ENCODE results near the gene NECAP2.

- TF ChIP-seq CTCF (IDR thresholded peaks at IDR 0.05; ENCODE audit: poor library complexity) (no peak), EZH2 (IDR thresholded peaks at IDR 0.05; ENCODE audit: borderline replicate concordance) (no peak)
Observed at GRCh38 chr1:16410803-16411202, 29.7 kb upstream of the NECAP2 start.

Data from hepatocyte (in vitro differentiated cells).